ENCODE data around the gene SEPTIN1. TPM values are rescaled to one million over a fixed set of nuclear protein-coding genes. Genes with fewer than 3 reads are reported as not detected.

SEPTIN1 gene
- total RNA-seq, 1 experiment from 2014 or later, result 7.6 TPM

GRCh38 chr16:30417529-30418349 is 35.4 kb upstream of the SEPTIN1 start:
- Histone ChIP-seq H3K9me2 (ENCODE audit: insufficient read depth) (no peaks in the 10 kb centered on the region), H4K20me1 (ENCODE audit: insufficient read depth) (no peaks in the 10 kb centered on the region), H2AFZ (peak overlapping the region; percentile 88), H3K27ac (peak overlapping the region; percentile 49; the same call in 1 of the 2 replicates), H3K79me2 (ENCODE audit: low read depth) (no peaks in the 10 kb centered on the region), H3K4me1 (replicated peaks; ENCODE audit: insufficient read depth) (peaks cover 7% of the 10 kb centered on the region; the same call in 1 of the 2 replicates), H3K4me3 (peak overlapping the region; percentile 69), H3F3A (ENCODE audit: insufficient read depth, low read depth) (peaks cover 46% of the 10 kb centered on the region), H3K9me3 (ENCODE audit: insufficient read depth, low read depth) (no peaks in the 10 kb centered on the region), H3K36me3 (ENCODE audit: low read depth) (peaks cover 6% of the 10 kb centered on the region; the same call in 1 of the 2 replicates), H3K4me2 (peak overlapping the region; percentile 81), H3K27me3 (ENCODE audit: insufficient read depth, low read depth) (no peaks in the 10 kb centered on the region)
- intact Hi-C loops (cut with micrococcal nuclease; ENCODE audit: unreplicated experiment), result no loop called here
- BruUV-seq (replicated peaks), result no TSS peak
- DNase-seq, result peak; percentile 81 to 94
- ChIA-PET CTCF (interaction anchor here (0.6 to 1.5 kb wide), 5 partner anchors 8 to 216 kb away, joined by 3 to 11 read pairs (median 5); partner anchors contain the start of gene DCTPP1), POLR2A (ENCODE audit: unreplicated experiment) (interaction anchor here (0.5 to 1.3 kb wide), 10 partner anchors 8 to 473 kb away, joined by 3 to 16 read pairs (median 4); partner anchors contain the start of gene ZNF771)
- TF ChIP-seq CTCF (conservative IDR thresholded peaks at IDR 0.05), result no peak
- TF ChIP-seq EZH2 (IDR thresholded peaks at IDR 0.05; ENCODE audit: low read depth), result no peak

GRCh38 chr16:30416624-30417528 is 34.5 kb upstream of the SEPTIN1 start:
- no peak for DNase-seq
- peak overlapping the region; percentile 88; the same call in 1 of the 2 replicates for H2AFZ ChIP-seq
- no peak for TF ChIP-seq CTCF (conservative IDR thresholded peaks at IDR 0.05)
- TF ChIP-seq EZH2 (IDR thresholded peaks at IDR 0.05; ENCODE audit: low read depth), result no peak
- no peak overlapping the region for H3K27ac ChIP-seq
- H3K36me3 ChIP-seq (ENCODE audit: low read depth), result peaks cover 6% of the 10 kb centered on the region; the same call in 1 of the 2 replicates
- no peaks in the 10 kb centered on the region for H4K20me1 ChIP-seq (ENCODE audit: insufficient read depth)
- POLR2A ChIA-PET (ENCODE audit: unreplicated experiment), result interaction anchor here (0.5 to 1.3 kb wide), 8 partner anchors 9 to 472 kb away, joined by 3 to 16 read pairs (median 5); partner anchors contain the start of gene ZNF771
- no peaks in the 10 kb centered on the region for H3K9me3 ChIP-seq (ENCODE audit: insufficient read depth, low read depth)
- H3K4me1 ChIP-seq (replicated peaks; ENCODE audit: insufficient read depth), result peaks cover 7% of the 10 kb centered on the region; the same call in 1 of the 2 replicates
- H3K27me3 ChIP-seq (ENCODE audit: insufficient read depth, low read depth), result no peaks in the 10 kb centered on the region
- H3K4me3 ChIP-seq, result peak overlapping the region; percentile 69; the same call in 1 of the 2 replicates
- H3K9me2 ChIP-seq (ENCODE audit: insufficient read depth), result no peaks in the 10 kb centered on the region
- CTCF ChIA-PET, result interaction anchor here (0.6 to 1.5 kb wide), 5 partner anchors 7 to 217 kb away, joined by 3 to 11 read pairs (median 5); partner anchors contain the start of gene DCTPP1
- no peaks in the 10 kb centered on the region for H3K79me2 ChIP-seq (ENCODE audit: low read depth)
- H3K4me2 ChIP-seq, result peak overlapping the region; percentile 81
- no TSS peak for BruUV-seq (replicated peaks)
- intact Hi-C loops (cut with micrococcal nuclease; ENCODE audit: unreplicated experiment), result no loop called here
- H3F3A ChIP-seq (ENCODE audit: insufficient read depth, low read depth), result peaks cover 43% of the 10 kb centered on the region
